ENCODE results near the gene CRYBG1. TPM values are rescaled to one million over a fixed set of nuclear protein-coding genes. Genes with fewer than 3 reads are reported as not detected.

Gene CRYBG1
- total and polyA plus RNA-seq, 10 of the 15 experiments (the other 5 are each of a cell fraction or from before 2014, with no cell fraction given), result 6.5 to 57.0 (median 25.2) TPM

DNA sequence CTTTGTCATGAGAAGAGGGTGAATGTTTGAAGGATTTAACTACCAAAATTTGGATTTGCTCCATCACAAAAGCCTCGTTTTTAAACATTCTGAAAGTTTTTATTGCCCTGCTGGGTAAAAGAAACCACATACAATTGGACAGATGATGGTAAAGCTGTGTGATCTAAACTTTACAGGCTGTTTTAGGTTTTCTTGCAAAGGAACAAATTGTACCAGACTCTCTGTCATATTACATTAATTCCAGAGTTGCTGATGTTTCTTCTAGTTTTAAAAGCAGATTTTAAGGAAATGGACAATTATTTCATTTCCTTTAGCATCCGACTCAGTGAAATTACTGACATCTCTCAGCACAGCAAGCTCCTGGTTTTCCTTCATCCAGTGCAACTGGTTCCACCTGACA lies 53.2 kb downstream of the CRYBG1 start:
- SMC1A ChIA-PET (ENCODE audit: uncharacterized antibody, unreplicated experiment), result no interaction called here
- Histone ChIP-seq H2AFZ (ENCODE audit: control insufficient read depth, low read depth, low read length) (no peak overlapping the region), H3K9ac (ENCODE audit: control insufficient read depth, insufficient read depth, low read length) (no peak overlapping the region), H3K27ac (ENCODE audit: control insufficient read depth, insufficient read depth) (no peak overlapping the region), H3K36me3 (ENCODE audit: control insufficient read depth in 2 of 2, insufficient read depth in 2 of 2, low read length in 1 of 2) (no peaks in the 10 kb centered on the region), H3K27me3 (replicated peaks in 1 of 2; ENCODE audit: control insufficient read depth in 2 of 2, insufficient read depth in 2 of 2, low read length in 1 of 2) (0 out of 4 replicates have a peak, but pooled peaks cover 0 to 2% of the 10 kb centered on the region in 2 experiments), H3K4me1 (ENCODE audit: control insufficient read depth, insufficient read depth, low read length) (no peaks in the 10 kb centered on the region), H4K20me1 (ENCODE audit: control insufficient read depth, insufficient read depth) (no peaks in the 10 kb centered on the region), H3K4me2 (ENCODE audit: control insufficient read depth, insufficient read depth) (no peak overlapping the region), H3K4me3 (no peak overlapping the region), H3K9me3 (replicated peaks; ENCODE audit: control insufficient read depth, insufficient read depth, low read length) (no peaks in the 10 kb centered on the region; the same call in 2 of the 3 replicates), H3K79me2 (ENCODE audit: control insufficient read depth, insufficient read depth, low read length) (no peaks in the 10 kb centered on the region)
- BruUV-seq (replicated peaks), result no TSS peak
- DNase-seq (ENCODE audit: low read depth, low spot score) (no peak), FAIRE-seq (no peak), ATAC-seq (no peak)
- POLR2A ChIA-PET, result no interaction called here
- in situ Hi-C loops (cut with MboI), result no loop called here
- WGBS (ENCODE audit: insufficient coverage, insufficient replicate concordance, low lambda C conversion rate, missing lambda C conversion rate), result 0% methylated on average over 2 of the region's 2 CpGs
- RAD21 ChIA-PET (ENCODE audit: unreplicated experiment), result no interaction called here
- intact Hi-C loops (cut with micrococcal nuclease; ENCODE audit: unreplicated experiment), result no loop called here
- TF ChIP-seq, protein P1, sequence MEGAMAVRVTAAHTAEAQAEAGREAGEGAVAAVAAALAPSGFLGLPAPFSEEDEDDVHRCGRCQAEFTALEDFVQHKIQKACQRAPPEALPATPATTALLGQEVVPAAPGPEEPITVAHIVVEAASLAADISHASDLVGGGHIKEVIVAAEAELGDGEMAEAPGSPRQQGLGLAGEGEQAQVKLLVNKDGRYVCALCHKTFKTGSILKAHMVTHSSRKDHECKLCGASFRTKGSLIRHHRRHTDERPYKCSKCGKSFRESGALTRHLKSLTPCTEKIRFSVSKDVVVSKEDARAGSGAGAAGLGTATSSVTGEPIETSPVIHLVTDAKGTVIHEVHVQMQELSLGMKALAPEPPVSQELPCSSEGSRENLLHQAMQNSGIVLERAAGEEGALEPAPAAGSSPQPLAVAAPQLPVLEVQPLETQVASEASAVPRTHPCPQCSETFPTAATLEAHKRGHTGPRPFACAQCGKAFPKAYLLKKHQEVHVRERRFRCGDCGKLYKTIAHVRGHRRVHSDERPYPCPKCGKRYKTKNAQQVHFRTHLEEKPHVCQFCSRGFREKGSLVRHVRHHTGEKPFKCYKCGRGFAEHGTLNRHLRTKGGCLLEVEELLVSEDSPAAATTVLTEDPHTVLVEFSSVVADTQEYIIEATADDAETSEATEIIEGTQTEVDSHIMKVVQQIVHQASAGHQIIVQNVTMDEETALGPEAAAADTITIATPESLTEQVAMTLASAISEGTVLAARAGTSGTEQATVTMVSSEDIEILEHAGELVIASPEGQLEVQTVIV (IDR thresholded peaks at IDR 0.05; ENCODE audit: borderline replicate concordance, partially characterized antibody), result no peak
- TF ChIP-seq USF1 (IDR thresholded peaks at IDR 0.05; ENCODE audit: borderline replicate concordance, extremely low read length, insufficient read depth, low read depth, low read length) (no peak), ZZZ3 (IDR thresholded peaks at IDR 0.05; ENCODE audit: control insufficient read depth, insufficient read length, low read depth) (no peak), HDAC2 (IDR thresholded peaks at IDR 0.05) (no peak), TAF1 (IDR thresholded peaks at IDR 0.05; ENCODE audit: borderline replicate concordance, low read depth, low read length) (no peak), ZNF622 (IDR thresholded peaks at IDR 0.05) (no peak), TCF7 (IDR thresholded peaks at IDR 0.05; ENCODE audit: borderline replicate concordance) (no peak), PAX8 (IDR thresholded peaks at IDR 0.05) (no peak), TCF12 (IDR thresholded peaks at IDR 0.05; ENCODE audit: low read depth, low read length) (no peak), IKZF1 (conservative IDR thresholded peaks at IDR 0.05) (no peak), MAX (IDR thresholded peaks at IDR 0.05; ENCODE audit: low read depth, low read length) (no peak), MTA3 (IDR thresholded peaks at IDR 0.05; ENCODE audit: borderline replicate concordance, low read length) (no peak), RAD21 (IDR thresholded peaks at IDR 0.05; ENCODE audit: insufficient read depth, low read depth, low read length) (no peak), HCFC1 (IDR thresholded peaks at IDR 0.05; ENCODE audit: low read length) (no peak)
- TF ChIP-seq, protein P2, sequence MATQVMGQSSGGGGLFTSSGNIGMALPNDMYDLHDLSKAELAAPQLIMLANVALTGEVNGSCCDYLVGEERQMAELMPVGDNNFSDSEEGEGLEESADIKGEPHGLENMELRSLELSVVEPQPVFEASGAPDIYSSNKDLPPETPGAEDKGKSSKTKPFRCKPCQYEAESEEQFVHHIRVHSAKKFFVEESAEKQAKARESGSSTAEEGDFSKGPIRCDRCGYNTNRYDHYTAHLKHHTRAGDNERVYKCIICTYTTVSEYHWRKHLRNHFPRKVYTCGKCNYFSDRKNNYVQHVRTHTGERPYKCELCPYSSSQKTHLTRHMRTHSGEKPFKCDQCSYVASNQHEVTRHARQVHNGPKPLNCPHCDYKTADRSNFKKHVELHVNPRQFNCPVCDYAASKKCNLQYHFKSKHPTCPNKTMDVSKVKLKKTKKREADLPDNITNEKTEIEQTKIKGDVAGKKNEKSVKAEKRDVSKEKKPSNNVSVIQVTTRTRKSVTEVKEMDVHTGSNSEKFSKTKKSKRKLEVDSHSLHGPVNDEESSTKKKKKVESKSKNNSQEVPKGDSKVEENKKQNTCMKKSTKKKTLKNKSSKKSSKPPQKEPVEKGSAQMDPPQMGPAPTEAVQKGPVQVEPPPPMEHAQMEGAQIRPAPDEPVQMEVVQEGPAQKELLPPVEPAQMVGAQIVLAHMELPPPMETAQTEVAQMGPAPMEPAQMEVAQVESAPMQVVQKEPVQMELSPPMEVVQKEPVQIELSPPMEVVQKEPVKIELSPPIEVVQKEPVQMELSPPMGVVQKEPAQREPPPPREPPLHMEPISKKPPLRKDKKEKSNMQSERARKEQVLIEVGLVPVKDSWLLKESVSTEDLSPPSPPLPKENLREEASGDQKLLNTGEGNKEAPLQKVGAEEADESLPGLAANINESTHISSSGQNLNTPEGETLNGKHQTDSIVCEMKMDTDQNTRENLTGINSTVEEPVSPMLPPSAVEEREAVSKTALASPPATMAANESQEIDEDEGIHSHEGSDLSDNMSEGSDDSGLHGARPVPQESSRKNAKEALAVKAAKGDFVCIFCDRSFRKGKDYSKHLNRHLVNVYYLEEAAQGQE (IDR thresholded peaks at IDR 0.05; ENCODE audit: low read depth, low read length), result no peak
- CTCF ChIA-PET, result no interaction called here
